ENCODE measurements around the gene C20orf173. TPM values are rescaled to one million over a fixed set of nuclear protein-coding genes. Genes with fewer than 3 reads are reported as not detected.

The C20orf173 gene
- total RNA-seq, 1 donor = not detected

DNA sequence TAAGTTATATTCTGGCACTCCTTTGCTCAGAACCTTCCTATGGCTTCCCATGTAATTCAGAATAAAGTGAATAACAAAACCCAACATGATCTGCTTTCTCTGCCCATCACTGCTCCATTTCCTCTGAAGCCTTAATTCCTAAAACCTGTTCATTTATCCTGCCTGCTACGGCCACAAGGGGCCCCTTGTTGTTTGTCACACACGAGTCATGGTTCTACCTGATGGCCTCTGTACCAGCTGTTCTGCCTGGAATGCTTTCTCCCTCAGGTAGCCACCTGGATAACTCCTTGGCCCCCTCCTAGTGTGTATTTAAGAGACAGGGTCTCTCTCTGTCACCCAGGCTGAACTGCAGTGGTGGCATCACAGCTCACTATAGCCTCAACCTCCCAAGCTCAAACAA lies 39.2 kb upstream of the C20orf173 start:
- no peak overlapping the region for H3K4me3 ChIP-seq (ENCODE audit: low read depth, low read length)
- no peak for DNase-seq (ENCODE audit: low read depth)
- peak; percentile 23 for TF ChIP-seq CTCF (IDR thresholded peaks at IDR 0.05; ENCODE audit: insufficient read depth, low read depth, low read length)

- TF ChIP-seq CTCF (IDR thresholded peaks at IDR 0.05; ENCODE audit: insufficient read depth, low read depth, low read length) = no peak
- no peak for DNase-seq (ENCODE audit: low read depth)
- H3K4me3 ChIP-seq (ENCODE audit: low read depth, low read length) = no peak overlapping the region
These were observed 35.5 kb upstream of the C20orf173 start for GRCh38 chr20:35564905-35565304.

GRCh38 chr20:35563834-35564233 lies 34.4 kb upstream of the C20orf173 start:
- no peak for TF ChIP-seq CTCF (IDR thresholded peaks at IDR 0.05; ENCODE audit: insufficient read depth, low read depth, low read length)
- no peak for DNase-seq (ENCODE audit: low read depth)
- no peak overlapping the region for H3K4me3 ChIP-seq (ENCODE audit: low read depth, low read length)

- no peak overlapping the region for H3K4me3 ChIP-seq (ENCODE audit: low read depth, low read length)
- no peak for DNase-seq (ENCODE audit: low read depth)
- TF ChIP-seq CTCF (IDR thresholded peaks at IDR 0.05; ENCODE audit: insufficient read depth, low read depth, low read length) = no peak
These were observed 33.2 kb upstream of the C20orf173 start for GRCh38 chr20:35562541-35563110.

GRCh38 chr20:35561671-35562070 lies 32.2 kb upstream of the C20orf173 start:
- no peak for TF ChIP-seq CTCF (IDR thresholded peaks at IDR 0.05; ENCODE audit: insufficient read depth, low read depth, low read length)
- H3K4me3 ChIP-seq (ENCODE audit: low read depth, low read length) = no peak overlapping the region
- no peak for DNase-seq (ENCODE audit: low read depth)

DNA sequence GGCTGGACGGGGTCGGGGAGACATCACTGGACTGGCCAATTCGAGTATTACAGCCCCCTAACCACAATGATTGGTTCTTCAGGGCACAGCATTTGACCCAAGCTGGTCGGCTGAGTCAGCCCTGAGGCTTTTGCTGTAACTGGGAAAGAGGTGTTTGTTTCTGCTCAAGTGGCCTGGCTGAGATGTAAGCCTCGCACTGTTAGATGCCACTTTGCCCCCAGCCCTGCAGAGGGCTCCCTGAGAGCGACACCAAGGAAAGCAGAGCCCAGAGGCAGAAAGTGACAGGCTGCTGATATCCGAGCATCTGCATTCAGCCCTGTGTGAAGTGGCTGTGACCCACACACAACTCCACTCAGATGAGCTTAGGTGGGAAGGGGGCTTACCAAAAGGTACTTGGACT lies 31.8 kb upstream of the C20orf173 start:
- peak; percentile 35 for TF ChIP-seq CTCF (IDR thresholded peaks at IDR 0.05; ENCODE audit: insufficient read depth, low read depth, low read length)
- peak; percentile 31 for DNase-seq (ENCODE audit: low read depth)
- H3K4me3 ChIP-seq (ENCODE audit: low read depth, low read length) = no peak overlapping the region

DNA sequence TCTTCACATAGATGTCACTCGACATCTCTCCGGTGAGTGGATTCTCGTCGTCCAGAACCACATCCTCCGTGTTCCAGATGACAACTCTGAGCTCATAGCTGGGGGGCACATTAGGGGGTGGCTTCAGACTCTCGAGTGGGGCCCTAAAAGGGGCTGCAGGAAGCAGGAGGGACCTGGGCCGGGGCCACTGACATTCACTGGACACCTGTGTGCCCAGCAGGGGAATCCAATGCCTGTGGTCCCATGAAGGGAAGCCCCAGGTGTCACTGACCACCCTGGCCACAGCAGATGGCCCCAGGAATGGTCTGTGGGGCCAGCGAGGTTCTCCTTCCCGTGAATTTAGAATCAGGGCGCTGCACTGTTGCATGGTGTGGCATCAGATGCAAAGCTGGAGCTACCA lies 31.1 kb upstream of the C20orf173 start:
- no peak for TF ChIP-seq CTCF (IDR thresholded peaks at IDR 0.05; ENCODE audit: insufficient read depth, low read depth, low read length)

More for the DNA sequence above, 31.1 kb upstream of the C20orf173 start:
- DNase-seq (ENCODE audit: low read depth) = no peak
- no peak overlapping the region for H3K4me3 ChIP-seq (ENCODE audit: low read depth, low read length)
